ENCODE results near the gene KMT2B. TPM values are rescaled to one million over a fixed set of nuclear protein-coding genes. Genes with fewer than 3 reads are reported as not detected.

Gene KMT2B
- total and polyA plus RNA-seq, 9 of the 15 experiments (the other 6 are each of a cell fraction or from before 2014, with no cell fraction given) = 0.63 to 43.9 (median 8.1) TPM

GRCh38 chr19:35740108-35740422, 22.3 kb downstream of the KMT2B start (continued):
- TF ChIP-seq, protein P1, sequence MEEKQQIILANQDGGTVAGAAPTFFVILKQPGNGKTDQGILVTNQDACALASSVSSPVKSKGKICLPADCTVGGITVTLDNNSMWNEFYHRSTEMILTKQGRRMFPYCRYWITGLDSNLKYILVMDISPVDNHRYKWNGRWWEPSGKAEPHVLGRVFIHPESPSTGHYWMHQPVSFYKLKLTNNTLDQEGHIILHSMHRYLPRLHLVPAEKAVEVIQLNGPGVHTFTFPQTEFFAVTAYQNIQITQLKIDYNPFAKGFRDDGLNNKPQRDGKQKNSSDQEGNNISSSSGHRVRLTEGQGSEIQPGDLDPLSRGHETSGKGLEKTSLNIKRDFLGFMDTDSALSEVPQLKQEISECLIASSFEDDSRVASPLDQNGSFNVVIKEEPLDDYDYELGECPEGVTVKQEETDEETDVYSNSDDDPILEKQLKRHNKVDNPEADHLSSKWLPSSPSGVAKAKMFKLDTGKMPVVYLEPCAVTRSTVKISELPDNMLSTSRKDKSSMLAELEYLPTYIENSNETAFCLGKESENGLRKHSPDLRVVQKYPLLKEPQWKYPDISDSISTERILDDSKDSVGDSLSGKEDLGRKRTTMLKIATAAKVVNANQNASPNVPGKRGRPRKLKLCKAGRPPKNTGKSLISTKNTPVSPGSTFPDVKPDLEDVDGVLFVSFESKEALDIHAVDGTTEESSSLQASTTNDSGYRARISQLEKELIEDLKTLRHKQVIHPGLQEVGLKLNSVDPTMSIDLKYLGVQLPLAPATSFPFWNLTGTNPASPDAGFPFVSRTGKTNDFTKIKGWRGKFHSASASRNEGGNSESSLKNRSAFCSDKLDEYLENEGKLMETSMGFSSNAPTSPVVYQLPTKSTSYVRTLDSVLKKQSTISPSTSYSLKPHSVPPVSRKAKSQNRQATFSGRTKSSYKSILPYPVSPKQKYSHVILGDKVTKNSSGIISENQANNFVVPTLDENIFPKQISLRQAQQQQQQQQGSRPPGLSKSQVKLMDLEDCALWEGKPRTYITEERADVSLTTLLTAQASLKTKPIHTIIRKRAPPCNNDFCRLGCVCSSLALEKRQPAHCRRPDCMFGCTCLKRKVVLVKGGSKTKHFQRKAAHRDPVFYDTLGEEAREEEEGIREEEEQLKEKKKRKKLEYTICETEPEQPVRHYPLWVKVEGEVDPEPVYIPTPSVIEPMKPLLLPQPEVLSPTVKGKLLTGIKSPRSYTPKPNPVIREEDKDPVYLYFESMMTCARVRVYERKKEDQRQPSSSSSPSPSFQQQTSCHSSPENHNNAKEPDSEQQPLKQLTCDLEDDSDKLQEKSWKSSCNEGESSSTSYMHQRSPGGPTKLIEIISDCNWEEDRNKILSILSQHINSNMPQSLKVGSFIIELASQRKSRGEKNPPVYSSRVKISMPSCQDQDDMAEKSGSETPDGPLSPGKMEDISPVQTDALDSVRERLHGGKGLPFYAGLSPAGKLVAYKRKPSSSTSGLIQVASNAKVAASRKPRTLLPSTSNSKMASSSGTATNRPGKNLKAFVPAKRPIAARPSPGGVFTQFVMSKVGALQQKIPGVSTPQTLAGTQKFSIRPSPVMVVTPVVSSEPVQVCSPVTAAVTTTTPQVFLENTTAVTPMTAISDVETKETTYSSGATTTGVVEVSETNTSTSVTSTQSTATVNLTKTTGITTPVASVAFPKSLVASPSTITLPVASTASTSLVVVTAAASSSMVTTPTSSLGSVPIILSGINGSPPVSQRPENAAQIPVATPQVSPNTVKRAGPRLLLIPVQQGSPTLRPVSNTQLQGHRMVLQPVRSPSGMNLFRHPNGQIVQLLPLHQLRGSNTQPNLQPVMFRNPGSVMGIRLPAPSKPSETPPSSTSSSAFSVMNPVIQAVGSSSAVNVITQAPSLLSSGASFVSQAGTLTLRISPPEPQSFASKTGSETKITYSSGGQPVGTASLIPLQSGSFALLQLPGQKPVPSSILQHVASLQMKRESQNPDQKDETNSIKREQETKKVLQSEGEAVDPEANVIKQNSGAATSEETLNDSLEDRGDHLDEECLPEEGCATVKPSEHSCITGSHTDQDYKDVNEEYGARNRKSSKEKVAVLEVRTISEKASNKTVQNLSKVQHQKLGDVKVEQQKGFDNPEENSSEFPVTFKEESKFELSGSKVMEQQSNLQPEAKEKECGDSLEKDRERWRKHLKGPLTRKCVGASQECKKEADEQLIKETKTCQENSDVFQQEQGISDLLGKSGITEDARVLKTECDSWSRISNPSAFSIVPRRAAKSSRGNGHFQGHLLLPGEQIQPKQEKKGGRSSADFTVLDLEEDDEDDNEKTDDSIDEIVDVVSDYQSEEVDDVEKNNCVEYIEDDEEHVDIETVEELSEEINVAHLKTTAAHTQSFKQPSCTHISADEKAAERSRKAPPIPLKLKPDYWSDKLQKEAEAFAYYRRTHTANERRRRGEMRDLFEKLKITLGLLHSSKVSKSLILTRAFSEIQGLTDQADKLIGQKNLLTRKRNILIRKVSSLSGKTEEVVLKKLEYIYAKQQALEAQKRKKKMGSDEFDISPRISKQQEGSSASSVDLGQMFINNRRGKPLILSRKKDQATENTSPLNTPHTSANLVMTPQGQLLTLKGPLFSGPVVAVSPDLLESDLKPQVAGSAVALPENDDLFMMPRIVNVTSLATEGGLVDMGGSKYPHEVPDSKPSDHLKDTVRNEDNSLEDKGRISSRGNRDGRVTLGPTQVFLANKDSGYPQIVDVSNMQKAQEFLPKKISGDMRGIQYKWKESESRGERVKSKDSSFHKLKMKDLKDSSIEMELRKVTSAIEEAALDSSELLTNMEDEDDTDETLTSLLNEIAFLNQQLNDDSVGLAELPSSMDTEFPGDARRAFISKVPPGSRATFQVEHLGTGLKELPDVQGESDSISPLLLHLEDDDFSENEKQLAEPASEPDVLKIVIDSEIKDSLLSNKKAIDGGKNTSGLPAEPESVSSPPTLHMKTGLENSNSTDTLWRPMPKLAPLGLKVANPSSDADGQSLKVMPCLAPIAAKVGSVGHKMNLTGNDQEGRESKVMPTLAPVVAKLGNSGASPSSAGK (IDR thresholded peaks at IDR 0.05) = 0 out of 2 replicates have a peak, but pooled peaks have one; percentile 9
- TF ChIP-seq HNRNPH1 (optimal IDR thresholded peaks at IDR 0.05; ENCODE audit: low read depth, low read length) (no peak), FIP1L1 (IDR thresholded peaks at IDR 0.05; ENCODE audit: low read depth, low read length, poor library complexity, severe bottlenecking) (peak; percentile 52), HDAC1 (IDR thresholded peaks at IDR 0.05) (peak in 1 of 2 experiments; percentile 19; a peak in 1 of 4 replicates), SMAD4 (CRISPR knock-in tag; conservative IDR thresholded peaks at IDR 0.05) (0 out of 2 replicates have a peak, but pooled peaks have one; percentile 16), ZNF398 (CRISPR knock-in tag; IDR thresholded peaks at IDR 0.05) (no peak), RBM22 (IDR thresholded peaks at IDR 0.05; ENCODE audit: low read depth, low read length, poor library complexity, severe bottlenecking) (peak; percentile 79)

Measured in K562 (cell line).